ENCODE data around the gene C12orf75.

C12orf75 gene

GRCh38 chr12:105342464-105342863 is 12.0 kb downstream of the C12orf75 start:
- Histone ChIP-seq H3K27me3 (ENCODE audit: control insufficient read depth, insufficient read depth, low read length) (no peaks in the 10 kb centered on the region), H3K4me1 (no peaks in the 10 kb centered on the region), H3K79me2 (peaks cover 2% of the 10 kb centered on the region), H3K4me3 (ENCODE audit: low read depth, low read length) (no peak overlapping the region), H3K4me2 (ENCODE audit: low read length) (no peak overlapping the region), H3K27ac (no peak overlapping the region), H3K9me3 (ENCODE audit: control insufficient read depth, low read length) (no peaks in the 10 kb centered on the region), H2AFZ (no peak overlapping the region), H3K9ac (no peak overlapping the region), H3K36me3 (ENCODE audit: control insufficient read depth, insufficient read depth, low read length) (no peaks in the 10 kb centered on the region)
- no peak for TF ChIP-seq CTCF (IDR thresholded peaks at IDR 0.05)

- H3K36me3 ChIP-seq (ENCODE audit: control insufficient read depth, insufficient read depth, low read length), result no peaks in the 10 kb centered on the region
- H3K27me3 ChIP-seq (ENCODE audit: control insufficient read depth, insufficient read depth, low read length), result no peaks in the 10 kb centered on the region
- no peak overlapping the region for H3K4me3 ChIP-seq (ENCODE audit: low read depth, low read length)
- peaks cover 2% of the 10 kb centered on the region for H3K79me2 ChIP-seq
- no peak for TF ChIP-seq CTCF (IDR thresholded peaks at IDR 0.05)
- H2AFZ ChIP-seq, result no peak overlapping the region
- H3K4me2 ChIP-seq (ENCODE audit: low read length), result no peak overlapping the region
- H3K9me3 ChIP-seq (ENCODE audit: control insufficient read depth, low read length), result no peaks in the 10 kb centered on the region
- H3K9ac ChIP-seq, result no peak overlapping the region
- H3K27ac ChIP-seq, result no peak overlapping the region
- no peaks in the 10 kb centered on the region for H3K4me1 ChIP-seq
Measured at GRCh38 chr12:105343836-105344235, 13.3 kb downstream of the C12orf75 start.

- Histone ChIP-seq H3K4me1 (no peaks in the 10 kb centered on the region), H3K9me3 (ENCODE audit: control insufficient read depth, low read length) (no peaks in the 10 kb centered on the region), H3K27ac (no peak overlapping the region), H3K36me3 (ENCODE audit: control insufficient read depth, insufficient read depth, low read length) (no peaks in the 10 kb centered on the region), H3K4me2 (ENCODE audit: low read length) (no peak overlapping the region), H2AFZ (no peak overlapping the region), H3K27me3 (ENCODE audit: control insufficient read depth, insufficient read depth, low read length) (no peaks in the 10 kb centered on the region), H3K79me2 (peaks cover 2% of the 10 kb centered on the region), H3K9ac (no peak overlapping the region), H3K4me3 (ENCODE audit: low read depth, low read length) (no peak overlapping the region)
- no peak for TF ChIP-seq CTCF (IDR thresholded peaks at IDR 0.05)
Measured at GRCh38 chr12:105347499-105347898, 17.0 kb downstream of the C12orf75 start.

- no peak overlapping the region for H3K4me2 ChIP-seq (ENCODE audit: low read length)
- H2AFZ ChIP-seq, result no peak overlapping the region
- no peak for TF ChIP-seq CTCF (IDR thresholded peaks at IDR 0.05)
- H3K36me3 ChIP-seq (ENCODE audit: control insufficient read depth, insufficient read depth, low read length), result no peaks in the 10 kb centered on the region
- H3K9ac ChIP-seq, result no peak overlapping the region
- no peak overlapping the region for H3K27ac ChIP-seq
- no peaks in the 10 kb centered on the region for H3K9me3 ChIP-seq (ENCODE audit: control insufficient read depth, low read length)
- no peak overlapping the region for H3K4me3 ChIP-seq (ENCODE audit: low read depth, low read length)
- H3K4me1 ChIP-seq, result no peaks in the 10 kb centered on the region
- peaks cover 2% of the 10 kb centered on the region for H3K79me2 ChIP-seq
- H3K27me3 ChIP-seq (ENCODE audit: control insufficient read depth, insufficient read depth, low read length), result no peaks in the 10 kb centered on the region
Measured at GRCh38 chr12:105348142-105348541, 17.7 kb downstream of the C12orf75 start.

GRCh38 chr12:105348561-105348960 is 18.1 kb downstream of the C12orf75 start:
- Histone ChIP-seq H3K79me2 (peaks cover 2% of the 10 kb centered on the region), H3K36me3 (ENCODE audit: control insufficient read depth, insufficient read depth, low read length) (no peaks in the 10 kb centered on the region), H3K27ac (no peak overlapping the region), H3K4me3 (ENCODE audit: low read depth, low read length) (no peak overlapping the region), H3K4me1 (no peaks in the 10 kb centered on the region), H3K9me3 (ENCODE audit: control insufficient read depth, low read length) (no peaks in the 10 kb centered on the region), H2AFZ (no peak overlapping the region), H3K9ac (no peak overlapping the region), H3K4me2 (ENCODE audit: low read length) (no peak overlapping the region), H3K27me3 (ENCODE audit: control insufficient read depth, insufficient read depth, low read length) (no peaks in the 10 kb centered on the region)
- no peak for TF ChIP-seq CTCF (IDR thresholded peaks at IDR 0.05)
